Stimulated activated CD8-positive, alpha-beta memory T cell treated with anti-CD3 and anti-CD28 coated beads, Interleukin-12 subunit alpha, Interleukin-12 subunit beta, amount 100 ng/mL, for 4 hours (primary cell): ENCODE results near the gene MLLT1.

Experiments used
- DNase-seq: peaks from one replicate; pipeline ENCODE4 v3.0.0-alpha.2; 2020; ENCODE audit warnings: low read depth

MLLT1 gene

GRCh38 chr19:6233827-6234511 lies 45.8 kb downstream of the MLLT1 start:
- no peak for DNase-seq

GRCh38 chr19:6233056-6233826 lies 46.5 kb downstream of the MLLT1 start:
- DNase-seq = no peak

GRCh38 chr19:6232601-6233055 lies 47.1 kb downstream of the MLLT1 start:
- DNase-seq = no peak

- DNase-seq = no peak
These were observed 48.8 kb downstream of the MLLT1 start for GRCh38 chr19:6230991-6231448.

GRCh38 chr19:6229951-6230712 lies 49.6 kb downstream of the MLLT1 start:
- no peak for DNase-seq

GRCh38 chr19:6229216-6229913 lies 50.4 kb downstream of the MLLT1 start:
- DNase-seq = no peak

GRCh38 chr19:6228551-6229215 lies 51.1 kb downstream of the MLLT1 start:
- DNase-seq = no peak

- no peak for DNase-seq
These were observed 51.8 kb downstream of the MLLT1 start for GRCh38 chr19:6227936-6228325.

GRCh38 chr19:6227156-6227935 lies 52.4 kb downstream of the MLLT1 start:
- no peak for DNase-seq

- no peak for DNase-seq
These were observed 53.2 kb downstream of the MLLT1 start for GRCh38 chr19:6226444-6227155.

GRCh38 chr19:6226012-6226411 lies 53.8 kb downstream of the MLLT1 start:
- no peak for DNase-seq

GRCh38 chr19:6225232-6225865 lies 54.4 kb downstream of the MLLT1 start:
- DNase-seq = no peak

GRCh38 chr19:6224308-6224675 lies 55.5 kb downstream of the MLLT1 start:
- DNase-seq = no peak

GRCh38 chr19:6223461-6224307 lies 56.1 kb downstream of the MLLT1 start:
- DNase-seq = no peak

GRCh38 chr19:6222884-6223283 lies 56.9 kb downstream of the MLLT1 start:
- no peak for DNase-seq

- no peak for DNase-seq
These were observed 57.7 kb downstream of the MLLT1 start for GRCh38 chr19:6221878-6222746.

GRCh38 chr19:6221220-6221877 lies 58.4 kb downstream of the MLLT1 start:
- no peak for DNase-seq
